ENCODE data around the gene CPB2. TPM values are rescaled to one million over a fixed set of nuclear protein-coding genes. Genes with fewer than 3 reads are reported as not detected.

Gene CPB2
- total RNA-seq, 1 donor: not detected

DNA sequence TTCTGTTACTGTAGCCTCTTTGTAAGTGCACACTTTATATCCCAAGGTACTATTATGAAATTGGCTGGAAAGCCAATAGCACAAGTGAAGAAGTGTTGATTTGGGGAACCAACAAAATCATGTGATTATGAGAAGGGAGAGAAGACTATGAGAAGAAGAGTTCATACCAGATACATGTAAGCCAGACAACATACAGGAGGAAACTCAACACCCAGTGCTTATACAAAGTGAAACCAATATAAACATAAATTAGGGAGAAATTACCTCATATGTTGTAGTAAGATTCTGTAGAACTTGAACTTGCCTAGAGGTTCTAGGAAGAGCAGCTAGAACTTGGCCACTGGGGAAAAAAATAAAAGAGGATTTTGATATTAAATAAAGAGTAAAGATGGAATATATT lies 17.4 kb downstream of the CPB2 start:
- TF ChIP-seq, protein P1, sequence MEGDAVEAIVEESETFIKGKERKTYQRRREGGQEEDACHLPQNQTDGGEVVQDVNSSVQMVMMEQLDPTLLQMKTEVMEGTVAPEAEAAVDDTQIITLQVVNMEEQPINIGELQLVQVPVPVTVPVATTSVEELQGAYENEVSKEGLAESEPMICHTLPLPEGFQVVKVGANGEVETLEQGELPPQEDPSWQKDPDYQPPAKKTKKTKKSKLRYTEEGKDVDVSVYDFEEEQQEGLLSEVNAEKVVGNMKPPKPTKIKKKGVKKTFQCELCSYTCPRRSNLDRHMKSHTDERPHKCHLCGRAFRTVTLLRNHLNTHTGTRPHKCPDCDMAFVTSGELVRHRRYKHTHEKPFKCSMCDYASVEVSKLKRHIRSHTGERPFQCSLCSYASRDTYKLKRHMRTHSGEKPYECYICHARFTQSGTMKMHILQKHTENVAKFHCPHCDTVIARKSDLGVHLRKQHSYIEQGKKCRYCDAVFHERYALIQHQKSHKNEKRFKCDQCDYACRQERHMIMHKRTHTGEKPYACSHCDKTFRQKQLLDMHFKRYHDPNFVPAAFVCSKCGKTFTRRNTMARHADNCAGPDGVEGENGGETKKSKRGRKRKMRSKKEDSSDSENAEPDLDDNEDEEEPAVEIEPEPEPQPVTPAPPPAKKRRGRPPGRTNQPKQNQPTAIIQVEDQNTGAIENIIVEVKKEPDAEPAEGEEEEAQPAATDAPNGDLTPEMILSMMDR (IDR thresholded peaks at IDR 0.05; ENCODE audit: insufficient read depth, low read depth, low read length): no peak
- H3K4me3 ChIP-seq (ENCODE audit: low read depth, low read length): no peak overlapping the region
- no peak for DNase-seq (ENCODE audit: low read depth)

GRCh38 chr13:46086985-46087384 lies 17.8 kb downstream of the CPB2 start:
- H3K4me3 ChIP-seq (ENCODE audit: low read depth, low read length): no peak overlapping the region
- no peak for DNase-seq (ENCODE audit: low read depth)
- TF ChIP-seq, protein P1 (IDR thresholded peaks at IDR 0.05; ENCODE audit: insufficient read depth, low read depth, low read length): no peak

DNA sequence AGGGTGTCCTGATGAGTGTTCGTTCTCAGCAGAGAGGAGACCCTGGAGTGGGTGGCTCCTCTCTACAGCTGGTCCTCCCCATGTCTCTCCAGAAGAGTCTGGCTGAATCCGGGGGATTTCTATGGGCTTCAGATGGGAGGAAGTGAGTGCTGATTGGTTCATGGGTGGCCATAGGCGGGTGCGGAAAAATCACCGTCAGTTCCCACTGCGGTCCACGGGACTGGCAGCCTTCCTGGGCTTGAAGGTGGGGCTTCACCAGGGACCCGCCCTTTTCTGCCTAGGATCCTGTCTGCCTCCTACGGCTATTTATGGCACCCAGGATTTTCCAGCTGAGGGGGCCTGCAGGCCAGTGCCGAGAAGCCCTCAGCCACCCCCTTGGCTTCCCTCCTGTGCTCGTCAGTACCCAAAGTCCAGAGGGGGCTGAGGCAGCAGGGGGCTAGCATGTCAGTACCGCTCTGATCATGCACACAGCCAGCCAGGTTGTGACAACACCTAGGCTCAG lies 18.4 kb downstream of the CPB2 start:
- no peak overlapping the region for H3K4me3 ChIP-seq (ENCODE audit: low read depth, low read length)
- TF ChIP-seq, protein P1 (IDR thresholded peaks at IDR 0.05; ENCODE audit: insufficient read depth, low read depth, low read length): no peak
- no peak for DNase-seq (ENCODE audit: low read depth)

GRCh38 chr13:46085737-46086136 lies 19.1 kb downstream of the CPB2 start:
- no peak for DNase-seq (ENCODE audit: low read depth)
- TF ChIP-seq, protein P1 (IDR thresholded peaks at IDR 0.05; ENCODE audit: insufficient read depth, low read depth, low read length): no peak

DNA sequence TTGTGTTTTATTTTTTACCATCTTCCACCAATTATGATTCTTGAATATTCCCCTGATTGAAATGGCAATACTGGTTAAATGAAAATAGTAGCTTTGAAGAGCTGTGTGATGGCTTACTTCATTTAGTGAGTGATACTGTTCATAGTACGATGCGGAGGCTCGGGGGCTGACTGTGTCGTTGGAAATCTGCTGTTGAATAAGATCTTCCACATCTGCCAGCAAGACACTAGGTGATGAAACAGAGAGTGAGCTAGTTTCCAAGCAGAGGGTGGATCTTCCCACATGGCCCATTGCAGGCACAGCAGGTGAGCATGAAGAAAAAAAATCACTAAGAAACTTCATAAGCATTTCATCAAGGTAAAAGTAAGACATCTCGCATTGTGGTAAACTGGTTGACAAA lies 22.5 kb downstream of the CPB2 start:
- no peak for DNase-seq (ENCODE audit: low read depth)
- H3K4me3 ChIP-seq (ENCODE audit: low read depth, low read length): no peak overlapping the region
- TF ChIP-seq, protein P1 (IDR thresholded peaks at IDR 0.05; ENCODE audit: insufficient read depth, low read depth, low read length): no peak

More at GRCh38 chr13:46085737-46086136, 19.1 kb downstream of the CPB2 start:
- H3K4me3 ChIP-seq (ENCODE audit: low read depth, low read length): no peak overlapping the region

DNA sequence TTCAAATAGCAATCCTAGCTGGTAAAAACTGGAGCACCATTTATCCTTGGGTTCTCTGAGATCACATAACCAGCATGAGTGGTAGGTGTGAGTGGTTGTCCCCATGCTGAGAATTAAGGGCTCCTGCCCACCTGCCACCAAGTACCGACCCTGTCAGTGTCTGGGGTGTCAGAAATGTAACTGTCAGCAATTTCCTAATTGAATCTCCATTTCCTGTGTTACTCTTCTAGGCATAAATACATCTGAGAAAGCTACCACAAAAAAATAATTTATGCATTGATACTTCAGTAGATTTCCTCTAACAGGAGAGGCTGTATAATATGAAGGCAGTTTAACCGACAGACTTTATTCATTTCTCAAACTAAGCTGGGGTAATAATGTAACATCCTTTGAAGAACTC lies 25.1 kb downstream of the CPB2 start:
- TF ChIP-seq, protein P1 (IDR thresholded peaks at IDR 0.05; ENCODE audit: insufficient read depth, low read depth, low read length): no peak
- no peak for DNase-seq (ENCODE audit: low read depth)
- no peak overlapping the region for H3K4me3 ChIP-seq (ENCODE audit: low read depth, low read length)

- TF ChIP-seq, protein P1 (IDR thresholded peaks at IDR 0.05; ENCODE audit: insufficient read depth, low read depth, low read length): no peak
- no peak overlapping the region for H3K4me3 ChIP-seq (ENCODE audit: low read depth, low read length)
Observed at GRCh38 chr13:46077265-46077664, 27.6 kb downstream of the CPB2 start.

More at GRCh38 chr13:46077265-46077664, 27.6 kb downstream of the CPB2 start:
- DNase-seq (ENCODE audit: low read depth): no peak

All from fibroblast of villous mesenchyme (primary cell).